PFSK-1 (cell line): ENCODE data around the gene KRT4.

Experiments
- POLR2AphosphoS5 ChIP-seq: IDR thresholded peaks from 2 replicates; pipeline ENCODE4 v1.6.1; 2012; ENCODE audit warnings: low read depth, mild to moderate bottlenecking, control low read depth, low read length, moderate library complexity
- TF ChIP-seq, protein P1 (sequence below), 2 experiments: IDR thresholded peaks; 2 replicates each; pipeline versions ENCODE4 v1.6.1 to v1.8.0; 2011 to 2012; ENCODE audit warnings: low read depth in 2 of 2, low read length in 2 of 2, control low read depth in 1 of 2, inconsistent platforms in 1 of 2, mild to moderate bottlenecking in 1 of 2, moderate library complexity in 1 of 2; ENCODE audit not compliant: insufficient read depth in 1 of 2

- TF ChIP-seq, protein P1, sequence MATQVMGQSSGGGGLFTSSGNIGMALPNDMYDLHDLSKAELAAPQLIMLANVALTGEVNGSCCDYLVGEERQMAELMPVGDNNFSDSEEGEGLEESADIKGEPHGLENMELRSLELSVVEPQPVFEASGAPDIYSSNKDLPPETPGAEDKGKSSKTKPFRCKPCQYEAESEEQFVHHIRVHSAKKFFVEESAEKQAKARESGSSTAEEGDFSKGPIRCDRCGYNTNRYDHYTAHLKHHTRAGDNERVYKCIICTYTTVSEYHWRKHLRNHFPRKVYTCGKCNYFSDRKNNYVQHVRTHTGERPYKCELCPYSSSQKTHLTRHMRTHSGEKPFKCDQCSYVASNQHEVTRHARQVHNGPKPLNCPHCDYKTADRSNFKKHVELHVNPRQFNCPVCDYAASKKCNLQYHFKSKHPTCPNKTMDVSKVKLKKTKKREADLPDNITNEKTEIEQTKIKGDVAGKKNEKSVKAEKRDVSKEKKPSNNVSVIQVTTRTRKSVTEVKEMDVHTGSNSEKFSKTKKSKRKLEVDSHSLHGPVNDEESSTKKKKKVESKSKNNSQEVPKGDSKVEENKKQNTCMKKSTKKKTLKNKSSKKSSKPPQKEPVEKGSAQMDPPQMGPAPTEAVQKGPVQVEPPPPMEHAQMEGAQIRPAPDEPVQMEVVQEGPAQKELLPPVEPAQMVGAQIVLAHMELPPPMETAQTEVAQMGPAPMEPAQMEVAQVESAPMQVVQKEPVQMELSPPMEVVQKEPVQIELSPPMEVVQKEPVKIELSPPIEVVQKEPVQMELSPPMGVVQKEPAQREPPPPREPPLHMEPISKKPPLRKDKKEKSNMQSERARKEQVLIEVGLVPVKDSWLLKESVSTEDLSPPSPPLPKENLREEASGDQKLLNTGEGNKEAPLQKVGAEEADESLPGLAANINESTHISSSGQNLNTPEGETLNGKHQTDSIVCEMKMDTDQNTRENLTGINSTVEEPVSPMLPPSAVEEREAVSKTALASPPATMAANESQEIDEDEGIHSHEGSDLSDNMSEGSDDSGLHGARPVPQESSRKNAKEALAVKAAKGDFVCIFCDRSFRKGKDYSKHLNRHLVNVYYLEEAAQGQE (IDR thresholded peaks at IDR 0.05; ENCODE audit: insufficient read depth in 1 of 2, low read depth in 2 of 2, low read length in 2 of 2), result no peak
- TF ChIP-seq POLR2AphosphoS5, result no peak
These were observed 18.5 kb upstream of the KRT4 start for GRCh38 chr12:52832451-52832850.
